ENCODE data around the gene PITPNM3. TPM values are rescaled to one million over a fixed set of nuclear protein-coding genes. Genes with fewer than 3 reads are reported as not detected.
"Not testable (repeated sequence)": the region's sequence is repeated elsewhere in the genome, so short reads cannot be mapped to it uniquely, and the experiment has no call there.

Gene PITPNM3
- total RNA-seq, 1 donor from 2014 or later: 0.65 TPM

DNA sequence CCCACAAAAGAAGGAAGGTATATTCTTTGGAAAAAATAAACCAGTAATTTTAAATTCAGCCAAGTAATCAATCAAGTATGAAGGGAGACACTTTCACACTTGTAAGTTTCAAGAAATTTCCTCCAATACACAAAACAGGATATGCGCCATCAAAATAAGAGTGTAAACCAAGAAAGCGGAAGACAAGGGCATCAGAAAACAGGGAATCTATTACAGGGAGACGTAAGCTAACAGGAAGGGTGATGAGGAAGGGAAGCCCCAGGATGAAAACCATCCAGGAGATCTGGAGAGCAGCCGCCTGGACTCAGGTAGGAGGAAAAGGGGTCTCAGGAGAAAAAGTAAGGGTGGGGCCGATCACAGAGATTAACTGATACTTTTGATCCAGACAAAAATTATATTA, 31.8 kb upstream of the PITPNM3 start:
- no peak overlapping the region for H3K4me3 Mint-ChIP-seq
- no peak for DNase-seq (ENCODE audit: low spot score)
- peaks cover 61% of the 10 kb centered on the region for H3K36me3 Mint-ChIP-seq (ENCODE audit: low read depth)
- peaks cover 7% of the 10 kb centered on the region for H3K9me3 Mint-ChIP-seq
- H3K27me3 Mint-ChIP-seq (ENCODE audit: insufficient read depth): no peaks in the 10 kb centered on the region
- H3K4me1 Mint-ChIP-seq (ENCODE audit: low read depth): no peaks in the 10 kb centered on the region
- intact Hi-C loops (cut with micrococcal nuclease): no loop called here
- no peak overlapping the region for H3K27ac Mint-ChIP-seq

DNA sequence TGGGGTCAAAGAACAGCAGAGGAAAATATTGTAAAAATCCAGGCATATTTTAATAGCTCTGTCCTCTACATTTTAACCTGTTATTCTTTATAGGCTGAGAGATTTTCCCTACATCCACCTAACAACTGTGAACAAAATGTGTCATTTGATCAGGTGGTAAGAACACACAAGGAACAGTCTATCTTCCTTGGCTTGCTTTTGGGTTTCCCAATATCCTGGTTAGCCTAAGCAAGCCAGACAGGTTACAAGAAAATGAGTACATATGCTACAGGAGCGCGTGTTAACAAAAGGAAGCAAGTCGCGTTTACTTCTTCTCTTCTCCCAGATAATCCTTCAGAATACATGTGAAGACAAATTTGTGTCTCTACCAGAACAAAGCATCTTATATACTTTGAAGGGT, 31.0 kb upstream of the PITPNM3 start:
- Mint-ChIP-seq H3K4me3 (no peak overlapping the region), H3K4me1 (ENCODE audit: low read depth) (no peaks in the 10 kb centered on the region), H3K27me3 (ENCODE audit: insufficient read depth) (no peaks in the 10 kb centered on the region), H3K36me3 (ENCODE audit: low read depth) (peaks cover 62% of the 10 kb centered on the region), H3K27ac (no peak overlapping the region), H3K9me3 (peaks cover 7% of the 10 kb centered on the region)
- no peak for DNase-seq (ENCODE audit: low spot score)
- intact Hi-C loops (cut with micrococcal nuclease): no loop called here

GRCh38 chr17:6583411-6583810, 27.1 kb upstream of the PITPNM3 start:
- intact Hi-C loops (cut with micrococcal nuclease): no loop called here
- DNase-seq (ENCODE audit: low spot score): no peak
- H3K27ac Mint-ChIP-seq: no peak overlapping the region
- peaks cover 47% of the 10 kb centered on the region for H3K36me3 Mint-ChIP-seq (ENCODE audit: low read depth)
- peaks cover 7% of the 10 kb centered on the region for H3K9me3 Mint-ChIP-seq
- no peak overlapping the region for H3K4me3 Mint-ChIP-seq
- H3K27me3 Mint-ChIP-seq (ENCODE audit: insufficient read depth): no peaks in the 10 kb centered on the region
- H3K4me1 Mint-ChIP-seq (ENCODE audit: low read depth): no peaks in the 10 kb centered on the region

GRCh38 chr17:6580625-6581024, 24.3 kb upstream of the PITPNM3 start:
- Mint-ChIP-seq H3K4me1 (ENCODE audit: low read depth) (peaks cover 19% of the 10 kb centered on the region), H3K36me3 (ENCODE audit: low read depth) (peaks cover 43% of the 10 kb centered on the region), H3K27ac (no peak overlapping the region), H3K4me3 (no peak overlapping the region), H3K27me3 (ENCODE audit: insufficient read depth) (no peaks in the 10 kb centered on the region), H3K9me3 (peaks cover 1% of the 10 kb centered on the region)
- no peak for DNase-seq (ENCODE audit: low spot score)
- intact Hi-C loops (cut with micrococcal nuclease): no loop called here

- intact Hi-C loops (cut with micrococcal nuclease): no loop called here
- H3K36me3 Mint-ChIP-seq (ENCODE audit: low read depth): peaks cover 34% of the 10 kb centered on the region
- no peak overlapping the region for H3K4me3 Mint-ChIP-seq
- no peaks in the 10 kb centered on the region for H3K27me3 Mint-ChIP-seq (ENCODE audit: insufficient read depth)
- DNase-seq (ENCODE audit: low spot score): no peak
- H3K27ac Mint-ChIP-seq: no peak overlapping the region
- no peaks in the 10 kb centered on the region for H3K9me3 Mint-ChIP-seq
- peaks cover 36% of the 10 kb centered on the region for H3K4me1 Mint-ChIP-seq (ENCODE audit: low read depth)
Measured at GRCh38 chr17:6578491-6578890, 22.1 kb upstream of the PITPNM3 start.

- intact Hi-C loops (cut with micrococcal nuclease): no loop called here
- no peak overlapping the region for H3K27ac Mint-ChIP-seq
- H3K36me3 Mint-ChIP-seq (ENCODE audit: low read depth): peaks cover 27% of the 10 kb centered on the region
- H3K4me3 Mint-ChIP-seq: no peak overlapping the region
- peaks cover 36% of the 10 kb centered on the region for H3K4me1 Mint-ChIP-seq (ENCODE audit: low read depth)
- no peak for DNase-seq (ENCODE audit: low spot score)
- no peaks in the 10 kb centered on the region for H3K9me3 Mint-ChIP-seq
- no peaks in the 10 kb centered on the region for H3K27me3 Mint-ChIP-seq (ENCODE audit: insufficient read depth)
Measured at GRCh38 chr17:6577686-6578263, 21.4 kb upstream of the PITPNM3 start.

- peaks cover 19% of the 10 kb centered on the region for H3K36me3 Mint-ChIP-seq (ENCODE audit: low read depth)
- no peaks in the 10 kb centered on the region for H3K27me3 Mint-ChIP-seq (ENCODE audit: insufficient read depth)
- no peak overlapping the region for H3K4me3 Mint-ChIP-seq
- no peak for DNase-seq (ENCODE audit: low spot score)
- H3K4me1 Mint-ChIP-seq (ENCODE audit: low read depth): peaks cover 36% of the 10 kb centered on the region
- H3K27ac Mint-ChIP-seq: peak overlapping the region; percentile 79
- no peaks in the 10 kb centered on the region for H3K9me3 Mint-ChIP-seq
- intact Hi-C loops (cut with micrococcal nuclease): no loop called here
Measured at GRCh38 chr17:6576038-6576785, 19.9 kb upstream of the PITPNM3 start.

GRCh38 chr17:6575596-6575988, 19.2 kb upstream of the PITPNM3 start:
- DNase-seq (ENCODE audit: low spot score): no peak
- Mint-ChIP-seq H3K9me3 (no peaks in the 10 kb centered on the region), H3K4me3 (peak overlapping the region; percentile 66), H3K27me3 (ENCODE audit: insufficient read depth) (no peaks in the 10 kb centered on the region), H3K4me1 (ENCODE audit: low read depth) (peaks cover 36% of the 10 kb centered on the region), H3K36me3 (ENCODE audit: low read depth) (peaks cover 19% of the 10 kb centered on the region), H3K27ac (peak overlapping the region; percentile 79)
- intact Hi-C loops (cut with micrococcal nuclease): loop anchor here (1.0 to 2.0 kb wide), 3 partner anchors 21 to 102 kb away; partner anchors contain the start of genes KIAA0753 and TXNDC17

DNA sequence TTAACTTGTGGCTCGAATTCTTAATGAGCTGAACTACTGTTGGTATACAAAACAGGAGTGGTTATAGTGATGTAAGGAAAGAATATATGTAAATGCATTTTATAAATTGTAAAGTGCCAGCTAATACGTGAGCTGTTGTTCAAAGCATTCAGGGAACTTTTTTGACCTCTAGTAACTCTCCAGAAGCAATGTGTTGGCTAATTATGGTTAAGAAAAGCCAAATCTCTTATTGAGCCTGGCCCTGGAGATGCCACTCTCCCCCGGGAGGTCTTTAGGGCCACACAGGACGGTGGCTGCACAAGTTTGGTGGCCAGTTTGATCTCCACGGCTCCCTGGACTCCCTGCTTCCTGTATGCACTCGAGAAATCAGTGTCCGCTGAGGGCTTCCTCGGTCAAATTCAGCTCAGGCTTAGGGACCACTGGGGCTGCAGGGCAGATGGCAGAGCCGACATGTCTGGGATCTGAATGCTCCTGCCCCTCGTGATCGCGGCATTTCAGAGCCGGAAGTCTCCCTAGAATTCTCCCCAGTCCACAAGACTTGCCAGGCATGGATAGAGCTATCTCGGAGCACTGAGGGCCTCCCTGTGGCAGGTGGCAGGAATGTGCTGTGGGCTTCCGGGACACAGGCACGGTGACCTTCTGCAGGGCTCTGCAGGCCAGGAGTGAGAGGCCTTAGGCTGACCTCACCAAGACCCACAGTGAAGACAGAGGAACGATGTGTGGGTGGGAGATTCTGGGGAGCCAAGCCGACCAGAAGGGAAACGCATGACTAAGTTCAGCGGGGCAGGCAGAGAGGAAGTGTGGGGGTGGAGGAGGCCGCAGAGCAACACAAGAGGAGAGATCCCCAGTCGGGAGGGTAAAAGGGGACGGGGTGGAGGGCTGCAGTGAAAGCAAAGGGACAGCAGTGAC, 18.6 kb upstream of the PITPNM3 start:
- Mint-ChIP-seq H3K4me1 (ENCODE audit: low read depth) (peaks cover 36% of the 10 kb centered on the region), H3K27me3 (ENCODE audit: insufficient read depth) (no peaks in the 10 kb centered on the region), H3K4me3 (peak overlapping the region; percentile 66), H3K9me3 (no peaks in the 10 kb centered on the region), H3K27ac (peak overlapping the region; percentile 79), H3K36me3 (ENCODE audit: low read depth) (peaks cover 19% of the 10 kb centered on the region)
- intact Hi-C loops (cut with micrococcal nuclease): loop anchor here (1.0 to 2.0 kb wide), 3 partner anchors 20 to 102 kb away; partner anchors contain the start of genes KIAA0753 and TXNDC17
- DNase-seq (ENCODE audit: low spot score): peak; percentile 16

GRCh38 chr17:6573982-6574686, 17.8 kb upstream of the PITPNM3 start:
- Mint-ChIP-seq H3K4me3 (no peak overlapping the region), H3K36me3 (ENCODE audit: low read depth) (peaks cover 19% of the 10 kb centered on the region), H3K27ac (peak overlapping the region; percentile 38), H3K27me3 (ENCODE audit: insufficient read depth) (no peaks in the 10 kb centered on the region), H3K4me1 (ENCODE audit: low read depth) (peaks cover 36% of the 10 kb centered on the region), H3K9me3 (no peaks in the 10 kb centered on the region)
- intact Hi-C loops (cut with micrococcal nuclease): loop anchor here (2.0 kb wide), 2 partner anchors 19 to 67 kb away; partner anchors contain the start of genes KIAA0753 and TXNDC17
- no peak for DNase-seq (ENCODE audit: low spot score)

DNA sequence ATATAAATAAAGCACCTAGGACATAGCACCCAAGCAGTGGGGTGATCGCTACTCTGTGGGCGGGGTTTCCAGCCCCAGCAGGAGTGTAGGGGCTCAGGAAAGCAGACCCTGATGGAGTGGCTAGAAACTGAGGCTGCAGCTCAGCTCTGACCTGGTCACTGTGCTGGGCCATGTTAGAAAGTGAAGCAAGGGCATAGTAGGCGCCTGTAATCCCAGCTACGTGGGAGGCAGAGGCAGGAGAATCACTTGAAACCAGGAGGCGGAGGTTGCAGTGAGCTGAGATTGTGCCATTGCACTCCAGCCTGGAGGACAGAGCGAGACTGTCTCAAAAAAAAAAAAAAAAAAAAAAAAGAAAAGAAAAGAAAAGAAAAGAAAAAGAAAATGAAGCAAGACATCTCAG, 17.1 kb upstream of the PITPNM3 start:
- H3K27me3 Mint-ChIP-seq (ENCODE audit: insufficient read depth); H3K27ac Mint-ChIP-seq; intact Hi-C loops (cut with micrococcal nuclease); H3K4me3 Mint-ChIP-seq; DNase-seq (ENCODE audit: low spot score); H3K9me3 Mint-ChIP-seq: not testable (repeated sequence)
- peaks cover 19% of the 10 kb centered on the region for H3K36me3 Mint-ChIP-seq (ENCODE audit: low read depth)
- peaks cover 36% of the 10 kb centered on the region for H3K4me1 Mint-ChIP-seq (ENCODE audit: low read depth)

DNA sequence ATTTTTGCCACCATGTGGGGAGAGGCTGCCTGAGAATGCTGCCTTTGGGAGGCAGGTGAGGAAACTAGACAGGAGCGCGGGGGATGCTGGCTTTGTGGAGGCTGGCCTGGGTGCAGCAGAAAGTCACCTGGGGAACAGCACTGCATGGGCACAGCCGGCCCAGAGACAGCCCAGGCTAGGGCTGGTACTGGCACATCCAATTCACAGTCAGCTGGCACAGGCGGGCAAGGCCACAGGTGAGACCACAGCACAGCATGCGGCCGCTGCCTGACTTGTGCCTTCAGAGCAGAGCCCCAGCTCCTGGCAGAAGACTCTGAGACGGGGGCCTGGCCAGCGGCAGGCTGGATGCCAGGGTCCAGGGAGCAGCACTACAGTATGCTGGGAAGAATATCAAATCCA, 16.6 kb upstream of the PITPNM3 start:
- no peaks in the 10 kb centered on the region for H3K9me3 Mint-ChIP-seq
- no peak overlapping the region for H3K27ac Mint-ChIP-seq
- DNase-seq (ENCODE audit: low spot score): no peak
- intact Hi-C loops (cut with micrococcal nuclease): no loop called here
- H3K4me3 Mint-ChIP-seq: no peak overlapping the region
- peaks cover 36% of the 10 kb centered on the region for H3K4me1 Mint-ChIP-seq (ENCODE audit: low read depth)
- H3K27me3 Mint-ChIP-seq (ENCODE audit: insufficient read depth): no peaks in the 10 kb centered on the region
- peaks cover 17% of the 10 kb centered on the region for H3K36me3 Mint-ChIP-seq (ENCODE audit: low read depth)

Data from activated T-helper 1 cell treated with anti-CD3 and anti-CD28 coated beads, Interleukin-12 subunit alpha, Interleukin-12 subunit beta, Interleukin-2, Interleukin-4 antibody, amounts not matched to agents 30 ng/mL and 10 ng/mL and 1 ng/mL, durations not matched to agents 14 hours and 24 hours and 36 hours (primary cell).